GM23338 (cell line): ENCODE results near the gene PSMA7. TPM values are rescaled to one million over a fixed set of nuclear protein-coding genes. Genes with fewer than 3 reads are reported as not detected.
A peak's percentile ranks its signal among the peaks of the same experiment; 100 is the strongest.

Source experiments
- ATAC-seq: fragments of 200-7000 bp; cut with Tn5 transposase; 3 replicates; pipeline ENCODE4 v1.9.1; 2020
- DNase-seq: peaks from one replicate; pipeline ENCODE4 v3.0.0-alpha.2; 2015; ENCODE audit warnings: low spot score
- H2AFZ ChIP-seq: fragments of 200-600 bp; sonication (generic); 2 replicates; pipeline ENCODE4 v1.8.0; 2016; ENCODE audit warnings: antibody characterized with exemption, mild to moderate bottlenecking, moderate library complexity
- H3F3A ChIP-seq: fragments of 200-600 bp; sonication (generic); replicated peaks from 2 replicates; pipeline ENCODE4 v1.8.0; 2017; ENCODE audit warnings: antibody characterized with exemption, mixed run types, low read depth
- H3K27ac ChIP-seq: fragments of 200-600 bp; sonication (generic); 2 replicates; pipeline ENCODE4 v1.6.1; 2016; ENCODE audit warnings: low read depth
- H3K27me3 ChIP-seq: fragments of 200-600 bp; sonication (generic); 2 replicates; pipeline ENCODE4 v1.8.0; 2016; ENCODE audit warnings: mild to moderate bottlenecking, mixed run types, moderate library complexity; ENCODE audit not compliant: insufficient read depth
- H3K36me3 ChIP-seq: fragments of 200-600 bp; sonication (generic); 2 replicates; pipeline ENCODE4 v1.8.0; 2016; ENCODE audit warnings: mild to moderate bottlenecking; ENCODE audit not compliant: insufficient read depth
- H3K4me1 ChIP-seq: fragments of 200-600 bp; sonication (generic); 2 replicates; pipeline ENCODE4 v1.8.0; 2016; ENCODE audit warnings: mild to moderate bottlenecking, moderate library complexity; ENCODE audit not compliant: insufficient read depth
- H3K4me2 ChIP-seq: fragments of 200-600 bp; sonication (generic); 2 replicates; pipeline ENCODE4 v1.7.1; 2017; ENCODE audit warnings: mixed run types
- H3K4me3 ChIP-seq: fragments of 200-600 bp; sonication (generic); 2 replicates; pipeline ENCODE4 v1.6.1; 2016; ENCODE audit warnings: mixed run types
- H3K79me2 ChIP-seq: fragments of 200-600 bp; sonication (generic); replicated peaks from 2 replicates; pipeline ENCODE4 v1.8.0; 2017; ENCODE audit warnings: mild to moderate bottlenecking; ENCODE audit not compliant: insufficient read depth
- H3K9me2 ChIP-seq: fragments of 200-600 bp; sonication (generic); 2 replicates; pipeline ENCODE4 v1.8.0; 2017; ENCODE audit not compliant: insufficient read depth
- H4K20me1 ChIP-seq: fragments of 200-600 bp; sonication (generic); replicated peaks from 2 replicates; pipeline ENCODE4 v1.8.0; 2017; ENCODE audit warnings: mild to moderate bottlenecking; ENCODE audit not compliant: insufficient read depth
- H3K27ac Mint-ChIP-seq: 2 replicates; pipeline ENCODE4 v1.8.0; 2020; ENCODE audit warnings: inconsistent platforms, mild to moderate bottlenecking, moderate library complexity, mixed read lengths
- H3K27me3 Mint-ChIP-seq: 3 replicates; pipeline ENCODE4 v1.8.0; 2022; ENCODE audit warnings: low read depth, mild to moderate bottlenecking, moderate library complexity, mixed read lengths, inconsistent platforms; ENCODE audit not compliant: insufficient read depth, poor library complexity
- H3K36me3 Mint-ChIP-seq: 3 replicates; pipeline ENCODE4 v1.8.0; 2021; ENCODE audit warnings: low read depth, mild to moderate bottlenecking, inconsistent platforms, moderate library complexity, mixed read lengths
- H3K4me1 Mint-ChIP-seq: 3 replicates; pipeline ENCODE4 v1.8.0; 2020; ENCODE audit warnings: mild to moderate bottlenecking, inconsistent platforms, mixed read lengths
- H3K4me3 Mint-ChIP-seq: 3 replicates; pipeline ENCODE4 v1.8.0; 2021; ENCODE audit warnings: moderate library complexity, mild to moderate bottlenecking, inconsistent platforms, mixed read lengths
- H3K9me3 Mint-ChIP-seq: 3 replicates; pipeline ENCODE4 v1.8.0; 2020; ENCODE audit warnings: moderate library complexity, mild to moderate bottlenecking, inconsistent platforms, mixed read lengths
- CREB1 ChIP-seq: fragments of 250-450 bp; sonication (Bioruptor Pico); IDR thresholded peaks from 2 replicates; pipeline ENCODE4 v1.5.0; 2020; ENCODE audit warnings: low read depth, mild to moderate bottlenecking, moderate library complexity
- EZH2phosphoT487 ChIP-seq: fragments of 200-600 bp; sonication (generic); IDR thresholded peaks from one replicate; pipeline ENCODE4 v1.8.1; 2018; ENCODE audit warnings: antibody characterized with exemption; ENCODE audit not compliant: unreplicated experiment
- POLR2AphosphoS5 ChIP-seq: IDR thresholded peaks from 2 replicates; pipeline ENCODE4 v1.6.1; 2016; ENCODE audit warnings: antibody characterized with exemption, low read depth
- polyA plus RNA-seq: library from polyadenylated mRNA; unstranded; fragments of >200 nt; fragmentation: Nextera tagmentation; extraction: Ambion mirVana; gene quantifications from 2 replicates; pipeline ENCODE4 v1.2.1, GENCODE V29; 2016
- total RNA-seq: library from RNA; depleted of rRNA; stranded (reverse); fragments of >200 nt; shearing (Covaris generic); gene quantifications from 2 replicates; pipeline ENCODE4 v1.2.3, GENCODE V29; 2014
- TF ChIP-seq, protein P1 (sequence below), 2 experiments: fragments of 200-600 bp in 1 of 2; sonication (generic) in 1 of 2; conservative IDR thresholded peaks; 2 replicates each; pipeline versions ENCODE4 v1.5.1 to v1.6.1; 2016 to 2017; ENCODE audit warnings: antibody characterized with exemption in 2 of 2, low read depth in 2 of 2, mild to moderate bottlenecking in 2 of 2, moderate library complexity in 1 of 2
- TF ChIP-seq, protein P2 (sequence below): IDR thresholded peaks from one replicate; pipeline ENCODE4 v1.6.1; 2018; ENCODE audit warnings: antibody characterized with exemption; ENCODE audit not compliant: unreplicated experiment

The PSMA7 gene
- total and polyA plus RNA-seq, 2 experiments from 2014 or later, result 357 to 628 TPM

GRCh38 chr20:62136283-62137091 lies 6.7 kb downstream of the PSMA7 start:
- ATAC-seq (peak; percentile 74), DNase-seq (peak; percentile 85)
- Histone ChIP-seq H3F3A (peaks cover 35% of the 10 kb centered on the region), H3K27me3 (no peaks in the 10 kb centered on the region), H3K79me2 (peaks cover 29% of the 10 kb centered on the region), H3K4me3 (no peak overlapping the region), H3K4me2 (no peak overlapping the region), H3K36me3 (peaks cover 55% of the 10 kb centered on the region), H3K27ac (no peak overlapping the region), H3K9me2 (no peaks in the 10 kb centered on the region), H2AFZ (no peak overlapping the region), H3K4me1 (no peaks in the 10 kb centered on the region), H4K20me1 (peaks cover 52% of the 10 kb centered on the region)
- H3K27me3 Mint-ChIP-seq, result peaks cover 10% of the 10 kb centered on the region
- TF ChIP-seq, protein P1, sequence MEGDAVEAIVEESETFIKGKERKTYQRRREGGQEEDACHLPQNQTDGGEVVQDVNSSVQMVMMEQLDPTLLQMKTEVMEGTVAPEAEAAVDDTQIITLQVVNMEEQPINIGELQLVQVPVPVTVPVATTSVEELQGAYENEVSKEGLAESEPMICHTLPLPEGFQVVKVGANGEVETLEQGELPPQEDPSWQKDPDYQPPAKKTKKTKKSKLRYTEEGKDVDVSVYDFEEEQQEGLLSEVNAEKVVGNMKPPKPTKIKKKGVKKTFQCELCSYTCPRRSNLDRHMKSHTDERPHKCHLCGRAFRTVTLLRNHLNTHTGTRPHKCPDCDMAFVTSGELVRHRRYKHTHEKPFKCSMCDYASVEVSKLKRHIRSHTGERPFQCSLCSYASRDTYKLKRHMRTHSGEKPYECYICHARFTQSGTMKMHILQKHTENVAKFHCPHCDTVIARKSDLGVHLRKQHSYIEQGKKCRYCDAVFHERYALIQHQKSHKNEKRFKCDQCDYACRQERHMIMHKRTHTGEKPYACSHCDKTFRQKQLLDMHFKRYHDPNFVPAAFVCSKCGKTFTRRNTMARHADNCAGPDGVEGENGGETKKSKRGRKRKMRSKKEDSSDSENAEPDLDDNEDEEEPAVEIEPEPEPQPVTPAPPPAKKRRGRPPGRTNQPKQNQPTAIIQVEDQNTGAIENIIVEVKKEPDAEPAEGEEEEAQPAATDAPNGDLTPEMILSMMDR (conservative IDR thresholded peaks at IDR 0.05; ENCODE audit: low read depth in 2 of 2), result peak; percentile 81 to 97
- TF ChIP-seq, protein P2, sequence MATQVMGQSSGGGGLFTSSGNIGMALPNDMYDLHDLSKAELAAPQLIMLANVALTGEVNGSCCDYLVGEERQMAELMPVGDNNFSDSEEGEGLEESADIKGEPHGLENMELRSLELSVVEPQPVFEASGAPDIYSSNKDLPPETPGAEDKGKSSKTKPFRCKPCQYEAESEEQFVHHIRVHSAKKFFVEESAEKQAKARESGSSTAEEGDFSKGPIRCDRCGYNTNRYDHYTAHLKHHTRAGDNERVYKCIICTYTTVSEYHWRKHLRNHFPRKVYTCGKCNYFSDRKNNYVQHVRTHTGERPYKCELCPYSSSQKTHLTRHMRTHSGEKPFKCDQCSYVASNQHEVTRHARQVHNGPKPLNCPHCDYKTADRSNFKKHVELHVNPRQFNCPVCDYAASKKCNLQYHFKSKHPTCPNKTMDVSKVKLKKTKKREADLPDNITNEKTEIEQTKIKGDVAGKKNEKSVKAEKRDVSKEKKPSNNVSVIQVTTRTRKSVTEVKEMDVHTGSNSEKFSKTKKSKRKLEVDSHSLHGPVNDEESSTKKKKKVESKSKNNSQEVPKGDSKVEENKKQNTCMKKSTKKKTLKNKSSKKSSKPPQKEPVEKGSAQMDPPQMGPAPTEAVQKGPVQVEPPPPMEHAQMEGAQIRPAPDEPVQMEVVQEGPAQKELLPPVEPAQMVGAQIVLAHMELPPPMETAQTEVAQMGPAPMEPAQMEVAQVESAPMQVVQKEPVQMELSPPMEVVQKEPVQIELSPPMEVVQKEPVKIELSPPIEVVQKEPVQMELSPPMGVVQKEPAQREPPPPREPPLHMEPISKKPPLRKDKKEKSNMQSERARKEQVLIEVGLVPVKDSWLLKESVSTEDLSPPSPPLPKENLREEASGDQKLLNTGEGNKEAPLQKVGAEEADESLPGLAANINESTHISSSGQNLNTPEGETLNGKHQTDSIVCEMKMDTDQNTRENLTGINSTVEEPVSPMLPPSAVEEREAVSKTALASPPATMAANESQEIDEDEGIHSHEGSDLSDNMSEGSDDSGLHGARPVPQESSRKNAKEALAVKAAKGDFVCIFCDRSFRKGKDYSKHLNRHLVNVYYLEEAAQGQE, result no peak
- H3K36me3 Mint-ChIP-seq, result peaks cover 94% of the 10 kb centered on the region
- no peaks in the 10 kb centered on the region; the same call in 2 of the 3 replicates for H3K9me3 Mint-ChIP-seq
- H3K4me3 Mint-ChIP-seq, result no peak overlapping the region
- no peak overlapping the region; the same call in 1 of the 2 replicates for H3K27ac Mint-ChIP-seq
- peaks cover 8% of the 10 kb centered on the region for H3K4me1 Mint-ChIP-seq

DNA sequence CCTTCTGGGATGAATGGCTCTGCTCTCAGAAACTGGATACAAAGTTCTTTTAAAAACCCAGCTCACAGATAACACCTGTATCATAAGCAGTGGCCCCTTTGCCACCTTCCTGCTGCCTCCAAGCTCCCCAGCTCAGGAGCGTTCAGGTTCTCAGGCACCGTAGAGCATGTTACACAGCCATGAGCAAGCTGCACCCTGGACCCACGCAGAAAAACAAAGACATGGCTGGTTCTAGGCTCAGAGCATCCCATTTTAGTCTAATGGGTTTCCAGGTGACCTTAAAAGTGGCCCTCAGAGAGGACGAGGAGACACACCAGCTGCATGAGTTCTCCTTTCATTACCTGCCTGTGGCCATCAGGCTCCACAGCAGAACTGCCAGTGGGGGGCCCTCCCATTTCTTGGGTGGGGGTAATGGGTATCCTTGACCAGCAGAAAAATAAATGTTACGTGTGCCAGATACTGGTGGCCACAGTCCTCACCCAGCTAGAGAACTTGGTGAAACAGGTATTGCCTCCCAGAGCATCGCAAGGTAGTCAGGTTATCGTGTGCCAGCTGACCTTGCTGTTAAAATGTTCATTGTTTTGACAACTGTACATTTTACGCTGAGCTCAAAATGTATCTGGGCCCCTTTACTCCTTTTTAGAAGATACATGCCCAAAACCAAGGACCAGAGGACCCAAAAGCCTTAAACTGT lies 7.5 kb downstream of the PSMA7 start:
- H3K36me3 ChIP-seq, result peaks cover 55% of the 10 kb centered on the region
- TF ChIP-seq CREB1 (CRISPR knock-in tag) (no peak), EZH2phosphoT487 (no peak), POLR2AphosphoS5 (no peak)
- H3K4me1 ChIP-seq, result no peaks in the 10 kb centered on the region
- peaks cover 3% of the 10 kb centered on the region for H3K4me1 Mint-ChIP-seq
- H3K4me3 Mint-ChIP-seq, result no peak overlapping the region
- no peak overlapping the region for H2AFZ ChIP-seq
- H4K20me1 ChIP-seq, result peaks cover 45% of the 10 kb centered on the region
- H3K4me2 ChIP-seq, result no peak overlapping the region
- H3K27ac ChIP-seq, result no peak overlapping the region
- H3K4me3 ChIP-seq, result no peak overlapping the region
- H3K36me3 Mint-ChIP-seq, result peaks cover 97% of the 10 kb centered on the region
- peaks cover 35% of the 10 kb centered on the region for H3F3A ChIP-seq
- H3K9me2 ChIP-seq, result no peaks in the 10 kb centered on the region
- no peak for DNase-seq
- peaks cover 24% of the 10 kb centered on the region for H3K79me2 ChIP-seq
- H3K9me3 Mint-ChIP-seq, result no peaks in the 10 kb centered on the region; the same call in 2 of the 3 replicates
- no peak overlapping the region for H3K27ac Mint-ChIP-seq
- ATAC-seq, result no peak
- H3K27me3 ChIP-seq, result no peaks in the 10 kb centered on the region
- peaks cover 14% of the 10 kb centered on the region for H3K27me3 Mint-ChIP-seq
